ENCODE results near the gene ARHGEF19. TPM values are rescaled to one million over a fixed set of nuclear protein-coding genes. Genes with fewer than 3 reads are reported as not detected.

The ARHGEF19 gene
- total RNA-seq, 3 donors from 2014 or later (not counting 1 experiment from before 2014, with no cell fraction given), result 14.6 to 18.9 (median 15.8) TPM

DNA sequence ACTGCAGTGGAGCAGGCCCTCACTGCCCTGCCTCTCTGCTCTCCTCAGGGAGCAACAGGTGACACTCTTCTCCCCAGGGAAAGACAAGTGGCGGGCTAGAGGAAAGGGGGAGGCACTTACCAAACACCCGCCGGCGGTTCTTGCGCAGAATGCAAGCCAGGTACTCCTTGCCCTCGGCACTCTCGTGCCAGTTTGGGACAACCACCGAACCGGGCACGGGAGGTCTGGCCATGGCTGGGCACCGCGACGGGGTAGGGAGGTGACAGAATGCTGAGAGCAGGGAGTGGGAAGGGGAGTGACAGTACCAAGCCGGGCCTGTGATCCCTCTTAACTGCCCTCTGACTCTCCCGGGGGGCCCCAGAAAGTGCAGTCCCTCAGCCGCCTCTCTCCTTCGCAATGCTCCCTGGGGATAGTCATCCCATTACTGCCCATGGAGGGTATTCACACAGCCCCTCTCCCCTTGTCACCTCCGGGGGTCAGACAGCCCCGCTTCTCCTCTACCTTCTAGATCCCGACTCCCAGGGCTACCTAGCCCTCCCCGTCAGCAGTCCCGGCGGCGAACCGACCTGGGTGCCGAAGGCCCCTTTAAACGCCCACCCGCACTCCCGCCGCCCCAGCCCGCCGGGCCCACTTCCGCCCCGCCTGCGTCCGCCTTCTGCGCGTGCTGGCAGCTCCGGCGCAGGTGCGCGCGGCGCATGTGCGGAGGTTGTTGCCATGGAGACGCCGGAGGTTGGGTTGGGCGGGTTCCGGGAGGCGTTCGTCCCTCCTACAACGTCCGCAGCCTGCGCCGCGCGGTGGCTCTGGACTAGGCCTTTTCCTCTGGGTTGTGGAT is 24.3 kb upstream of the ARHGEF19 start, which contains the start of gene CPLANE2:
CPLANE2 (minus strand) TSS at position 673 of the 832 bp plus-strand sequence; CDS start at position 232, 441 bp downstream.
- Histone ChIP-seq H3K4me1 (ENCODE audit: control insufficient read depth, insufficient read depth, low read length) (peaks cover 24% of the 10 kb centered on the region), H3K4me3 (ENCODE audit: low read length) (peak within 1 kb of the TSS; percentile 97), H3K27me3 (ENCODE audit: control insufficient read depth, insufficient read depth, low read length) (no peaks in the 10 kb centered on the region), H3K27ac (ENCODE audit: low read length) (peak within 1 kb of the TSS; percentile 92), H3K36me3 (ENCODE audit: control insufficient read depth, insufficient read depth, low read length) (no peaks in the 10 kb centered on the region), H3K9me3 (ENCODE audit: control insufficient read depth, insufficient read depth, low read length) (no peaks in the 10 kb centered on the region)
- H3K9me3 Mint-ChIP-seq, result no peaks in the 10 kb centered on the region
- peak; percentile 91 to 92 (median 92) for ATAC-seq
- peak within 1 kb of the TSS; percentile 92 to 94 for H3K27ac Mint-ChIP-seq
- peaks cover 15 to 28% of the 10 kb centered on the region in 2 donors for H3K4me1 Mint-ChIP-seq
- DNase-seq, result peak; percentile 95 to 98
- under 1% methylated on average over 57 of the region's 57 CpGs for WGBS (ENCODE audit: insufficient coverage)
- H3K27me3 Mint-ChIP-seq (ENCODE audit: low read depth in 2 of 2), result no peaks in the 10 kb centered on the region
- TF ChIP-seq, protein P1, sequence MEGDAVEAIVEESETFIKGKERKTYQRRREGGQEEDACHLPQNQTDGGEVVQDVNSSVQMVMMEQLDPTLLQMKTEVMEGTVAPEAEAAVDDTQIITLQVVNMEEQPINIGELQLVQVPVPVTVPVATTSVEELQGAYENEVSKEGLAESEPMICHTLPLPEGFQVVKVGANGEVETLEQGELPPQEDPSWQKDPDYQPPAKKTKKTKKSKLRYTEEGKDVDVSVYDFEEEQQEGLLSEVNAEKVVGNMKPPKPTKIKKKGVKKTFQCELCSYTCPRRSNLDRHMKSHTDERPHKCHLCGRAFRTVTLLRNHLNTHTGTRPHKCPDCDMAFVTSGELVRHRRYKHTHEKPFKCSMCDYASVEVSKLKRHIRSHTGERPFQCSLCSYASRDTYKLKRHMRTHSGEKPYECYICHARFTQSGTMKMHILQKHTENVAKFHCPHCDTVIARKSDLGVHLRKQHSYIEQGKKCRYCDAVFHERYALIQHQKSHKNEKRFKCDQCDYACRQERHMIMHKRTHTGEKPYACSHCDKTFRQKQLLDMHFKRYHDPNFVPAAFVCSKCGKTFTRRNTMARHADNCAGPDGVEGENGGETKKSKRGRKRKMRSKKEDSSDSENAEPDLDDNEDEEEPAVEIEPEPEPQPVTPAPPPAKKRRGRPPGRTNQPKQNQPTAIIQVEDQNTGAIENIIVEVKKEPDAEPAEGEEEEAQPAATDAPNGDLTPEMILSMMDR (IDR thresholded peaks at IDR 0.05), result no peak
- intact Hi-C loops (cut with micrococcal nuclease), result loop anchor here (2.0 kb wide), 1 partner anchor 30 kb away; no protein-coding TSS in a partner anchor
- H3K36me3 Mint-ChIP-seq, result no peaks in the 10 kb centered on the region
- H3K4me3 Mint-ChIP-seq, result peak within 1 kb of the TSS; percentile 94

DNA sequence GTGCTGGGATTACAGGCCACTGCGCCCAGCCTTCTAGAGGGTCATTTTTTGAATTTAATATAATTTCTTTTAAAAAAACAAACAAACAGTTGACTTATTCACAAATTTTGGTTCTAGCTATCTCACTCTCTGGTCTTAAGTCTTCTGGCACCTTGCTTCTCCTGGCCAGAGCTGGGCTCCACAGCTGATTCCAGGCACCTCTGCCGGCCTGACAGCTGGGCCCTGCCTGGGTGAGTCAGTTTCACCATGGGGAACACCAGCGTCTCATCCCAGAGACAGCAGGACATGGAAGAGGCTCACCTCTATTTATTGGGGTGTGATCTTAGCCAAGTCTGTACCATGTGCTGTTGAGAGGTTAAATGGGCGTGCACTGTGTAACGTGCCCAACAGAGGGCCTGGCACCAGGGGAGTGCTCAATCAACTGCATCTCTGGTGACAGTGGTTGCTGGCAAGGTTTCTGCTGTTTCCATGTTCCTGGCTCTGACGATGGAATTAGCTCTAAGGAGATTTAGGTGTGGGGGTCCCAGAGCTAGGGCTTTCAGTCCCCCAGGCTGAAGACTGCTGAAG is 23.6 kb upstream of the ARHGEF19 start:
- peak overlapping the region; percentile 92 to 94 for H3K27ac Mint-ChIP-seq
- no peaks in the 10 kb centered on the region for H3K27me3 ChIP-seq (ENCODE audit: control insufficient read depth, insufficient read depth, low read length)
- H3K4me1 Mint-ChIP-seq, result peaks cover 15 to 28% of the 10 kb centered on the region in 2 donors
- no peaks in the 10 kb centered on the region for H3K36me3 Mint-ChIP-seq
- peak overlapping the region; percentile 97 for H3K4me3 ChIP-seq (ENCODE audit: low read length)
- H3K9me3 Mint-ChIP-seq, result no peaks in the 10 kb centered on the region
- WGBS (ENCODE audit: insufficient coverage), result 31% methylated on average over 5 of the region's 6 CpGs
- peak overlapping the region; percentile 92 for H3K27ac ChIP-seq (ENCODE audit: low read length)
- TF ChIP-seq, protein P1 (IDR thresholded peaks at IDR 0.05), result no peak
- peak overlapping the region; percentile 94 for H3K4me3 Mint-ChIP-seq
- H3K27me3 Mint-ChIP-seq (ENCODE audit: low read depth in 2 of 2), result no peaks in the 10 kb centered on the region
- DNase-seq (peak in 1 of 2 donors; percentile 79), ATAC-seq (peak; percentile 32 to 57 (median 40))
- no peaks in the 10 kb centered on the region for H3K9me3 ChIP-seq (ENCODE audit: control insufficient read depth, insufficient read depth, low read length)
- H3K36me3 ChIP-seq (ENCODE audit: control insufficient read depth, insufficient read depth, low read length), result no peaks in the 10 kb centered on the region
- intact Hi-C loops (cut with micrococcal nuclease), result loop anchor here (2.0 kb wide), 1 partner anchor 29 kb away; no protein-coding TSS in a partner anchor
- H3K4me1 ChIP-seq (ENCODE audit: control insufficient read depth, insufficient read depth, low read length), result peaks cover 24% of the 10 kb centered on the region

DNA sequence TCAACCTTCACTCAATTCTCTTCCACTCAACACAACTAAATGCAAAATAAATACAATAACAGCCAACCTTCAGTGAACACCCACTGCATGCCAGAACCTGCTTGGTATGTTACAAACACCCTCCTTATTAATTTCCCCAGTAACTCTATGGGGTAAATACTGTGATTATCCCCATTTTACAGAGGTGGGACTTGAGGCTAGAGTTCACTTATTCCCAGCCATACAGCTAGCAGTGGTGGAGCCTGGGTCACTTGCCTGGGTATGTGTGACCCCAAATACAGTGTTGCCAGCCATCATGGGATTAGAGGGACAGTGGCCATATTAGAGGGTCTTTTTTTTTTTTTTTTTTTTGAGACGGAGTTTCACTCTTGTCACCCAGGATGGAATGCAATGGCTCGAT is 22.9 kb upstream of the ARHGEF19 start:
- DNase-seq (no peak), ATAC-seq (no peak)
- Histone ChIP-seq H3K27me3 (ENCODE audit: control insufficient read depth, insufficient read depth, low read length) (no peaks in the 10 kb centered on the region), H3K4me3 (ENCODE audit: low read length) (no peak overlapping the region), H3K27ac (ENCODE audit: low read length) (no peak overlapping the region), H3K9me3 (ENCODE audit: control insufficient read depth, insufficient read depth, low read length) (no peaks in the 10 kb centered on the region), H3K4me1 (ENCODE audit: control insufficient read depth, insufficient read depth, low read length) (peaks cover 24% of the 10 kb centered on the region), H3K36me3 (ENCODE audit: control insufficient read depth, insufficient read depth, low read length) (no peaks in the 10 kb centered on the region)
- Mint-ChIP-seq H3K4me1 (peaks cover 15 to 28% of the 10 kb centered on the region in 2 donors), H3K4me3 (peak overlapping the region; percentile 63), H3K27ac (peak overlapping the region in 1 of 2 donors; percentile 29), H3K36me3 (no peaks in the 10 kb centered on the region), H3K9me3 (no peaks in the 10 kb centered on the region), H3K27me3 (ENCODE audit: low read depth in 2 of 2) (no peaks in the 10 kb centered on the region)
- intact Hi-C loops (cut with micrococcal nuclease), result no loop called here
- TF ChIP-seq, protein P1 (IDR thresholded peaks at IDR 0.05), result no peak
- WGBS (ENCODE audit: insufficient coverage), result 100% methylated on average over 2 of the region's 2 CpGs

Data from natural killer cell (primary cell).